Activated CD8-positive, alpha-beta T cell treated with anti-CD3 and anti-CD28 coated beads, Interleukin-2, amount 10 ng/mL, durations not matched to agents 7 days and 5 days (primary cell): ENCODE measurements around the gene DHX8. TPM values are rescaled to one million over a fixed set of nuclear protein-coding genes. Genes with fewer than 3 reads are reported as not detected.

Experiments
- ATAC-seq: fragments of 150-1000 bp; cut with Tn5 transposase; one replicate; pipeline ENCODE4 v1.10.0; 2021; ENCODE audit warnings: moderate library complexity
- CTCF ChIA-PET: fragments of 350-600 bp; sonication (Branson Sonifier 250); formaldehyde crosslinking; loops from one replicate; lab custom pipeline; 2021; ENCODE audit warnings: antibody characterized with exemption; lab: Charles Lee
- POLR2A ChIA-PET: fragments of 350-600 bp; sonication (Branson Sonifier 250); formaldehyde crosslinking; loops from one replicate; lab custom pipeline; 2021; ENCODE audit warnings: antibody characterized with exemption; lab: Charles Lee
- DNase-seq: peaks from one replicate; pipeline ENCODE4 v3.0.0-alpha.2; 2020
- H3K27ac Mint-ChIP-seq: one replicate; pipeline ENCODE4 v1.8.0; 2021; ENCODE audit warnings: mild to moderate bottlenecking, mixed read lengths
- H3K27me3 Mint-ChIP-seq: one replicate; pipeline ENCODE4 v1.8.0; 2021; ENCODE audit warnings: low read depth, mixed read lengths
- H3K36me3 Mint-ChIP-seq: one replicate; pipeline ENCODE4 v1.8.0; 2021; ENCODE audit warnings: low read depth, mixed read lengths
- H3K4me1 Mint-ChIP-seq: one replicate; pipeline ENCODE4 v1.8.0; 2021; ENCODE audit warnings: low read depth, mixed read lengths
- H3K4me3 Mint-ChIP-seq: one replicate; pipeline ENCODE4 v1.8.0; 2021; ENCODE audit warnings: mild to moderate bottlenecking, mixed read lengths
- H3K9me3 Mint-ChIP-seq: one replicate; pipeline ENCODE4 v1.8.0; 2022; ENCODE audit warnings: mixed read lengths; ENCODE audit not compliant: insufficient read depth
- total RNA-seq, 2 experiments: library from RNA; stranded (reverse); gene quantifications; one replicate each; pipeline ENCODE4 v1.2.3, GENCODE V29; 2021

Gene DHX8
- total RNA-seq, 2 experiments from 2014 or later, result 52.7 to 56.4 TPM

- no peak for ATAC-seq
Observed at GRCh38 chr17:43528319-43528987, 44.7 kb downstream of the DHX8 start.

GRCh38 chr17:43528988-43529814, 45.4 kb downstream of the DHX8 start:
- peaks cover 16% of the 10 kb centered on the region for H3K36me3 Mint-ChIP-seq
- no peaks in the 10 kb centered on the region for H3K27me3 Mint-ChIP-seq
- CTCF ChIA-PET, result interaction anchor here (1.2 to 1.4 kb wide), 2 partner anchors 9 to 11 kb away, joined by 3 to 4 read pairs; no protein-coding TSS in a partner anchor
- peaks cover 11% of the 10 kb centered on the region for H3K4me1 Mint-ChIP-seq
- H3K4me3 Mint-ChIP-seq, result no peak overlapping the region
- no peaks in the 10 kb centered on the region for H3K9me3 Mint-ChIP-seq
- no peak for ATAC-seq
- DNase-seq, result no peak
- POLR2A ChIA-PET, result no interaction called here
- H3K27ac Mint-ChIP-seq, result no peak overlapping the region

More at GRCh38 chr17:43528319-43528987, 44.7 kb downstream of the DHX8 start:
- Mint-ChIP-seq H3K27me3 (no peaks in the 10 kb centered on the region), H3K4me3 (no peak overlapping the region), H3K4me1 (peaks cover 11% of the 10 kb centered on the region), H3K36me3 (peaks cover 21% of the 10 kb centered on the region), H3K9me3 (no peaks in the 10 kb centered on the region), H3K27ac (no peak overlapping the region)
- no peak for DNase-seq
- ChIA-PET CTCF (interaction anchor here (1.2 kb wide), 1 partner anchor 10 kb away, joined by 3 read pairs; no protein-coding TSS in a partner anchor), POLR2A (no interaction called here)

GRCh38 chr17:43529947-43530287, 46.1 kb downstream of the DHX8 start:
- H3K36me3 Mint-ChIP-seq, result peaks cover 10% of the 10 kb centered on the region
- CTCF ChIA-PET, result interaction anchor here (1.4 kb wide), 1 partner anchor 10 kb away, joined by 4 read pairs; no protein-coding TSS in a partner anchor
- H3K27ac Mint-ChIP-seq, result no peak overlapping the region
- no peak for DNase-seq
- no peaks in the 10 kb centered on the region for H3K9me3 Mint-ChIP-seq
- POLR2A ChIA-PET, result no interaction called here
- ATAC-seq, result no peak
- no peaks in the 10 kb centered on the region for H3K27me3 Mint-ChIP-seq
- H3K4me1 Mint-ChIP-seq, result peaks cover 11% of the 10 kb centered on the region
- no peak overlapping the region for H3K4me3 Mint-ChIP-seq

- ChIA-PET POLR2A (no interaction called here), CTCF (interaction anchor here (1.2 to 1.4 kb wide), 2 partner anchors 10 to 235 kb away, joined by 3 to 4 read pairs; no protein-coding TSS in a partner anchor)
- ATAC-seq, result no peak
- no peak overlapping the region for H3K4me3 Mint-ChIP-seq
- H3K4me1 Mint-ChIP-seq, result peaks cover 11% of the 10 kb centered on the region
- DNase-seq, result no peak
- H3K9me3 Mint-ChIP-seq, result no peaks in the 10 kb centered on the region
- peaks cover 6% of the 10 kb centered on the region for H3K36me3 Mint-ChIP-seq
- no peaks in the 10 kb centered on the region for H3K27me3 Mint-ChIP-seq
- no peak overlapping the region for H3K27ac Mint-ChIP-seq
Observed at GRCh38 chr17:43530288-43531081, 46.7 kb downstream of the DHX8 start.

GRCh38 chr17:43531082-43531378, 47.3 kb downstream of the DHX8 start:
- H3K36me3 Mint-ChIP-seq, result peaks cover 6% of the 10 kb centered on the region
- POLR2A ChIA-PET, result no interaction called here
- ATAC-seq (no peak), DNase-seq (no peak)
- no peaks in the 10 kb centered on the region for H3K27me3 Mint-ChIP-seq
- no peak overlapping the region for H3K27ac Mint-ChIP-seq
- no peaks in the 10 kb centered on the region for H3K9me3 Mint-ChIP-seq
- H3K4me1 Mint-ChIP-seq, result peaks cover 16% of the 10 kb centered on the region
- CTCF ChIA-PET, result interaction anchor here (1.2 kb wide), 1 partner anchor 235 kb away, joined by 3 read pairs; no protein-coding TSS in a partner anchor
- H3K4me3 Mint-ChIP-seq, result no peak overlapping the region

- ATAC-seq (no peak), DNase-seq (no peak)
- POLR2A ChIA-PET, result no interaction called here
- Mint-ChIP-seq H3K4me1 (peaks cover 19% of the 10 kb centered on the region), H3K36me3 (peaks cover 5% of the 10 kb centered on the region), H3K9me3 (no peaks in the 10 kb centered on the region), H3K27ac (no peak overlapping the region), H3K4me3 (no peak overlapping the region), H3K27me3 (no peaks in the 10 kb centered on the region)
- CTCF ChIA-PET, result interaction anchor here (1.2 kb wide), 1 partner anchor 234 kb away, joined by 3 read pairs; no protein-coding TSS in a partner anchor
Observed at GRCh38 chr17:43531955-43532354, 48.2 kb downstream of the DHX8 start.

- Mint-ChIP-seq H3K27ac (no peak overlapping the region), H3K4me3 (no peak overlapping the region), H3K36me3 (peaks cover 3% of the 10 kb centered on the region), H3K9me3 (no peaks in the 10 kb centered on the region), H3K4me1 (peaks cover 19% of the 10 kb centered on the region), H3K27me3 (no peaks in the 10 kb centered on the region)
- ATAC-seq, result no peak
- POLR2A ChIA-PET, result no interaction called here
- CTCF ChIA-PET, result interaction anchor here (0.5 kb wide), 1 partner anchor 1118 kb away, joined by 3 read pairs; no protein-coding TSS in a partner anchor
- DNase-seq, result no peak
Observed at GRCh38 chr17:43532581-43532980, 48.8 kb downstream of the DHX8 start.

GRCh38 chr17:43533699-43534098, 49.9 kb downstream of the DHX8 start:
- no peak for DNase-seq
- ChIA-PET CTCF (interaction anchor here (0.9 kb wide), 1 partner anchor 43 kb away, joined by 3 read pairs; no protein-coding TSS in a partner anchor), POLR2A (no interaction called here)
- Mint-ChIP-seq H3K27me3 (no peaks in the 10 kb centered on the region), H3K4me3 (no peak overlapping the region), H3K27ac (no peak overlapping the region), H3K36me3 (peaks cover 3% of the 10 kb centered on the region), H3K4me1 (peaks cover 19% of the 10 kb centered on the region), H3K9me3 (no peaks in the 10 kb centered on the region)
- ATAC-seq, result no peak

GRCh38 chr17:43534909-43535308, 51.1 kb downstream of the DHX8 start:
- Mint-ChIP-seq H3K27me3 (no peaks in the 10 kb centered on the region), H3K27ac (no peak overlapping the region), H3K9me3 (no peaks in the 10 kb centered on the region), H3K4me1 (peaks cover 12% of the 10 kb centered on the region), H3K4me3 (no peak overlapping the region), H3K36me3 (no peaks in the 10 kb centered on the region)
- DNase-seq (no peak), ATAC-seq (no peak)
- ChIA-PET POLR2A (no interaction called here), CTCF (no interaction called here)

GRCh38 chr17:43536236-43536992, 52.6 kb downstream of the DHX8 start:
- ChIA-PET POLR2A (interaction anchor here (0.6 kb wide), 1 partner anchor 12 kb away, joined by 3 read pairs; no protein-coding TSS in a partner anchor), CTCF (interaction anchor here (1.0 kb wide), 1 partner anchor 41 kb away, joined by 3 read pairs; no protein-coding TSS in a partner anchor)
- no peaks in the 10 kb centered on the region for H3K9me3 Mint-ChIP-seq
- no peak for ATAC-seq
- no peak overlapping the region for H3K27ac Mint-ChIP-seq
- no peaks in the 10 kb centered on the region for H3K27me3 Mint-ChIP-seq
- H3K4me1 Mint-ChIP-seq, result peaks cover 8% of the 10 kb centered on the region
- H3K4me3 Mint-ChIP-seq, result no peak overlapping the region
- H3K36me3 Mint-ChIP-seq, result no peaks in the 10 kb centered on the region
- no peak for DNase-seq
